Smooth muscle cell of the coronary artery (primary cell): ENCODE measurements around the gene C2orf42. TPM values are rescaled to one million over a fixed set of nuclear protein-coding genes. Genes with fewer than 3 reads are reported as not detected.

Source experiments
- total RNA-seq: library from RNA; depleted of rRNA; stranded (reverse); fragments of >200 nt; gene quantifications from 2 replicates; pipeline ENCODE4 v1.2.3, GENCODE V29; 2014; ENCODE audit warnings: low replicate concordance

Gene C2orf42
- total RNA-seq: 11.9 and 18.8 TPM in 2 replicates

DNA sequence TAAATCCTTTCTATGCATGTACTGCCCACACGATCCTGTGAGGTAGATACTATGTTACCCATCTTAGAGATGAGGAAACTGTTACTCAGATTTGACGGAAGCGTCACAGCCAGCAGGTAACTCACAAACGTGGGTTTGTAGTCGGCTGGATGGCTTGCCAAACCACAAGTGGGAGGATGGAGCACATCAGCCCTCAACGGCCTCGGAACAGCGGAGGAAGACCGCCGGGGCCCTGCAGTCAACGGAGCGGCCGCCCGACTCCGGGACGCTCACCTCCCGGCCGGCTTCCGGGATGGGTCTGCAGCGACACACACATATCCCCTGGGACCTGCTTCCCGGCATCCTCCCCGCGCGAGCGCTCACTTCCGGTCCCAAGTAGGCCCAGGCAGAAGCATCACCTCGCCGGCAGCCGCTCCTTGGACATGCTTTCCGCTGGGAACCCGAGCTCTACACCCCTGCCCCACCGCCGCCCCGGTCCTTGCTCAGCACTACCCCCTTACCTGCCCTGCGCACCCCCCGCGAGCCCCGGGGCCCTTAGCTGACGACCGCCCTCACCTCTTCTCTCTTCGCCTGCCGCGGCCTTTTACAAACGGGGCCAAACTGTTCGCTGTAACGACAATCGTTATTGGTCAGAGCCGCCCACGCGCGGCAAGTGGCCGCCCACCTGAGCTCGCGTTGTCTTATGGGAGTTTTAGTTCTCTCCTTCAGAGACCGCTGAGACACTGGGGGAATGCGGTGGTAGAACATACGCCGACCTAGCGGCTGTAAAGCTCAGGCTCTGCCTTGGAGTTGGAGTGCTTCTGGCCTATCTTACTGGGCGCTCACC lies at the start of gene C2orf42:
TSS of gene C2orf42 (minus strand) at position 602 of the 826 bp plus-strand sequence. CDS start 9,034 bp downstream, outside the sequence.

Other genes with a start within 250 kb of the C2orf42 start
- 0.12 and 0.15 TPM in 2 replicates for gene ASPRV1, start 229.4 kb downstream of the C2orf42 start, total RNA-seq
- gene PCBP1, start 103.5 kb downstream of the C2orf42 start, total RNA-seq: 21.3 and 26.5 TPM in 2 replicates
- gene TIA1, start 57.6 kb upstream of the C2orf42 start, total RNA-seq: 123 and 126 TPM in 2 replicates
- 36.9 and 132 TPM in 2 replicates for gene PCYOX1, start 67.1 kb upstream of the C2orf42 start, total RNA-seq
- gene SNRPG, start 102.7 kb upstream of the C2orf42 start, total RNA-seq: 173 and 206 TPM in 2 replicates
- 14.2 and 26.1 TPM in 2 replicates for gene FAM136A, start 111.0 kb upstream of the C2orf42 start, total RNA-seq